ENCODE measurements around the gene KRT82. TPM values are rescaled to one million over a fixed set of nuclear protein-coding genes. Genes with fewer than 3 reads are reported as not detected.

KRT82 gene
- total RNA-seq, 4 donors from 2014 or later: not detected

DNA sequence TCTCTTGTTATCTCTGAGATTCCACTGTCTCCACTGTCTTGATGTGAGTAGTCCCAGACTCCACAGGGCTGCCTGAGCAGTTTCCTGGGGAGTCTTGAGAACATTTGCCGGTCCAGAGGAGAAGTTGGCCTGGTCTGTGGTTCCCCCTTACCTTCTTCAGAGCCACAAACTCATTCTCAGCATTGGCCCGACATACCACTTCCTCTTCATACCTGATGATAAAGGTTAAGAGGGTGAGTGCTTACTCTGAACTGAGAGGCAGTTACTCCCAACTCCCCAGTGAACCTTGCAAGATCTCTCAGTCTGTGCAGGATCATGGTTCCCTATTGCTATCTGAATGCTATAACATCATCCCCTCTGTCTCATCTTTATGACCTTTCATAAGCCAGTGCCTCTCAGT lies 23.3 kb downstream of the KRT82 start:
- ATAC-seq (ENCODE audit: low FRiP score) (no peak), DNase-seq (ENCODE audit: low spot score) (no peak)
- no peak for TF ChIP-seq CTCF (IDR thresholded peaks at IDR 0.05)

DNA sequence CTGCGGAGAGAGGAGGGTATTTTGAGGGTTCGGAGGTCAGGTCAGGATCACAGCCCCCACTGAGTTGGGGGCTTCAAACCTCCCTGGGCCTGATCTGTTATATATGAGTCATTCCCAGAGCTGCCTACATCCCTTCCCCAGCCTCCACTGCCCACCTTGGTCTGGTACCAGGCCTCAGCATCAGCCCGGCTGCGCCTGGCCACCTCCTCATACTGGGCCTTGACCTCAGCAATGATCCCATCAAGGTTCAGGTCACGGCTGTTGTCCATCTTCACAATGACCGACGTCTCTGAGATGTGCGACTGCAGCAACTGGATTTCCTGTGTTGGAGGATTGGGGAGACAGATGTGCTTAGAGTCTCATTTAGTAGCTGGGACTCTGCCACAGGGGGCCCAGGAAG lies 24.9 kb downstream of the KRT82 start:
- no peak for TF ChIP-seq CTCF (IDR thresholded peaks at IDR 0.05)
- DNase-seq (ENCODE audit: low spot score): no peak
- ATAC-seq (ENCODE audit: low FRiP score): no peak

- no peak for ATAC-seq (ENCODE audit: low FRiP score)
- DNase-seq (ENCODE audit: low spot score): no peak
- no peak for TF ChIP-seq CTCF (IDR thresholded peaks at IDR 0.05)
These were observed 25.9 kb downstream of the KRT82 start for GRCh38 chr12:52380271-52380694.

- DNase-seq (ENCODE audit: low spot score): no peak
- TF ChIP-seq CTCF (IDR thresholded peaks at IDR 0.05): no peak
- no peak for ATAC-seq (ENCODE audit: low FRiP score)
These were observed 26.6 kb downstream of the KRT82 start for GRCh38 chr12:52379536-52379935.

DNA sequence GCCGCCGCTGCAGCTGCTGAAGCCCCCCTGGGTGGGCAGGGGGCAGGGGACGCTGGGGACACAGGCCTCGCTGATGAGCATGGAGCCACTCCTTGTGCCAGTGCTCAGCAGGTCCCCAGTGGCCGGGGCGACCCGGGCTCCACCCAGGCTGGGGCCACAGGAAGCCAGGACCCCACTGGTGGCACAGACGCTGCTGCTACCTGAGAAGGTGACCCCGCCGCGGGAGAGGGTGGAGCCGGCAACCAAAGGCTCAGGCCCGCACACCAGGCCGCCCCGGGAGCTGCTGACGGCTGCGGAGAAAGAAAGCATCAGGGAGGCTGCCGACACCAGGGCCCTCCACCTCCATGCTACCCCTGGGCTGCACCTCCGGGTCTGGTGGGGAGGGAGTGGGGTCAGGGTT lies 28.0 kb downstream of the KRT82 start:
- no peak for ATAC-seq (ENCODE audit: low FRiP score)
- no peak for TF ChIP-seq CTCF (IDR thresholded peaks at IDR 0.05)
- DNase-seq (ENCODE audit: low spot score): no peak

- no peak for TF ChIP-seq CTCF (IDR thresholded peaks at IDR 0.05)
- ATAC-seq (ENCODE audit: low FRiP score) (no peak), DNase-seq (ENCODE audit: low spot score) (no peak)
These were observed 28.9 kb downstream of the KRT82 start for GRCh38 chr12:52377266-52377665.

DNA sequence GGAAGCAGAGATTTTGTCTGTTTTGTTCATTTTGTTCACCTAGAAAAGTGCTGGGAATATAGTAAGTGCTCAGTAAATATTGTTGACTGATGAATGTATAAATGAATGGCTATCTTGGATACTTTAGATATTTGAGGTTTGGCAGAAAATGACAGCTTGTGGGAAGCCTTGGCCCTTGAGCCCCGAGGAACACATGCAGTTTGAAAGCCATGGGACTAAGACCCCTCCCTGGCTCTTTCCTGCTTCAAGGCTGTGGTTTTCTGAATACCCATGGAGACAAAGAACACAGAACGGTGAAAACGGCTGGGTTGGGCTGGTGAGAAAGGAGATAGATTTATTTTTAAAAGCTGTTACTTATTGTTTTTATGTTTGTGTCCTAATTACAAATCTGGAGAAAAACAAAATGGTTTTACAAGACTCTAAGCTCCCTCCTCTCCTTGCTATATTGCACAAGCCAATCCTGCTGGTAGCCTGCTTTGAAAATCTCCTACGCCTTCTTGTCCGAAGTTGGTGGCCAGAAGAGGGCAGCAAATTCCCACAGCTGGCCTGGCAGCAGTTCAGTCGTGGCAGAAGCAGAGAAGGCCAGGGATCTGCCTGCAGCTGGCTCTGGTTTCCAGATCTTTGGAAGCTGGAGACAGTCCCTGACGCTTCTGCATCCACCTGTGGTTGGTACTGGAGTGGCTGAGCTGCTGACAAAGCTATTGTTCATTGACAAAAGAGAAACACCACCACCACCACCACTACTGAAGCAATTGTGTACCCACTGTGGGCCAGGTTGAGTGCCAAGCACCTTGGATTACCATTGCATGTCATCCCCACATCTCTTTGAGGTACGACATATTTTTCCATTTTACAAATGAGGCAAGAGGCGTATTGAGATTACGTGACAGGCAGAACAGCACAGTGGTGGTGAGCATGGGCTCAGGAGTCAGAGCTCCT lies 33.6 kb downstream of the KRT82 start:
- DNase-seq (ENCODE audit: low spot score) (peak; percentile 66), ATAC-seq (ENCODE audit: low FRiP score) (peak; percentile 74)
- peak in 1 of 3 donors; percentile 43 for TF ChIP-seq CTCF (IDR thresholded peaks at IDR 0.05)
